Fibroblast of the conjunctiva (primary cell): Measurements from ENCODE around the gene MAN1B1.

Source experiments
- DNase-seq: peaks from one replicate; pipeline ENCODE4 v3.0.0-alpha.2; 2010; ENCODE audit warnings: low read depth

MAN1B1 gene

GRCh38 chr9:137087409-137087925 is 682 bp downstream of the MAN1B1 start:
- DNase-seq = no peak

DNA sequence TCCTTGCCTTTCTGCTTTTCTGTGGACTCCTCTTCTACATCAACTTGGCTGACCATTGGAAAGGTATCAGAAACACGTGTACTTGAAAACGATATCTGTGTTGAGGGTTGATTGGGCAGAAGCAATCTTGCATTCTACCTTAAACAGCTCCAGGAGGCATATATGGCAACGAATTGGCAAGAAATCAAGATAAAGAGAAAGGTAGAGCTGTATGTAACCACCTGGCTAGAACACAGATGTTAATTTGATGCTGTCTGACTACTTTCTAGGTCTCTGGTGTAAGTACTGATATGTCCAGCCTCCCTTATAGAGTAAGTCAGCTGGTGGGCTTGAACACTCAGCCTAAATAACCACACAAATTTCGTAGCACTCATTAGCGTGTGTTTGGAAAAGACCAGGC is 1.3 kb downstream of the MAN1B1 start:
- no peak for DNase-seq

DNA sequence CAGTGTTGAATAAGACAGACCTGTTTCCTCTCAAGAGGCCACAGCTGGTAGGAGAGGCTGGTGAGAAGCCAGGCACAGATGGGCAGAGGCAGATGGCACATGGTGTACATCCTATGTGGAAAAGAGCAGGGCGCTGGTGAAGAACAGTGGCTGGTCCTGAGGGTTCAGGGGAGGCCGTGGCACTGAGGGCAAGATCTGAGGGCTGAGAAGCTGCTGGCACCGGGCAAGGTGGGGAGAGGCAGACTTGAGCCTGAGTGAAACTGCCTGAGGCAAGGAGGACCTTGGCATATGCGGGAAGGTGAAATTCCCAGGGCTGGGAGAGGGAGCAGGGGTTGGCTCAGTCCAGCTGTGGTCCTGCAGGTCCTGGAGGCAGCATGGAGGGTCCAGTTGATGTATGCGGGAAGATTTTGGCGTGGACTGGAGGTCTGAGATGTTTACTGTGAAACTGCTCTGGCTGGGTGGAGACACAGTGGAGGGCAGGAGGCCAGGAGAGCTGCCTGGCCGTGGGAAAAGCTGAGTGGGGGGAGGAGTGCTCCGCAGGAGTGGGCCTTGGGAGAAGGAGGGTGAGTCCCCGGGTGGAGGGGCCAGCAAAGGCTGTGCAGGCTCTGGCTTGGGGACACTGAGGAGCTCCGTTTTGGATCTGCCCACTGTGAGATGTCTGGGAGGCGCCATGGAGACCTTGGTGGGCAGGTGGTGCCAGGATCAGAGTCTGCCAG is 2.6 kb downstream of the MAN1B1 start:
- DNase-seq = no peak

DNA sequence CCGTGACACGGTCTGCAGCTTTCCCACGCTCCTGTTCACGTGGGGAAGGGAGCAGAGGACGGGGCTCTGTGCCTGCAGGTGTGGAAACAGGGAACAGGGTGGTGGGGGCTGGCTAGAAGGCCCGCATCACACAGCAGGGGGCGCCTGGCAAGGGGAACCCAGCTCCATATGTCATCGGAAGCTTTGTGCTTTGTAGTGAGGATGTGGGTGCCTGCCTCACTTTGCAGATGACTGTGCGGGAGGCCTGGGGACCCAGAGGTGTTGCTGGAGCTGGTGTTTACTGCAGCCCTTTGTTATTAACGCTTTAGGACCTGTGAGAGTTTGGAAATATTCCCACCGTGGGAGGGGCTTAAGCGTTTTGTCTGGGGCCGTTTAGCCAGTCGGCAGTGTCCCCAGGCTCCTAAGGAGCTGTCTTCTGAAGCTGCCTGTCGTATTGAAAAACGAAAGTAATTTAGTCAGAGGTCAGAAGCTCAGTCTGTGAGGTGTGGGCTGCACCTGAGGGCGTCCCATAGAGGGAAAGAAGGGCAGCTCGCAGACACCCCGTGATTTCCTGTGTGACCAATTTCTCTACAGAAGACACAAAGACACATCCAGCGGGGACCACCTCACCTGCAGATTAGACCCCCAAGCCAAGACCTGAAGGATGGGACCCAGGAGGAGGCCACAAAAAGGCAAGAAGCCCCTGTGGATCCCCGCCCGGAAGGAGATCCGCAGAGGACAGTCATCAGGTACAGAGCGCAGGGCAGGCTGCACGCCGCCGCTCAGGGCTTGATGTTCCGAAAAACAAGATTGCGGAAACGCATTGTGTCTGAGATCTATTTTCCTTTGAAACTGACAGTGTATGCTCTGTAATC is 9.1 kb downstream of the MAN1B1 start:
- DNase-seq = no peak

- DNase-seq = no peak
Measured at GRCh38 chr9:137096785-137097546, 10.2 kb downstream of the MAN1B1 start.

GRCh38 chr9:137097761-137098462 is 11.1 kb downstream of the MAN1B1 start:
- DNase-seq = no peak

GRCh38 chr9:137099231-137099630 is 12.4 kb downstream of the MAN1B1 start:
- DNase-seq = no peak

GRCh38 chr9:137103206-137103999 is 16.6 kb downstream of the MAN1B1 start:
- DNase-seq = no peak

DNA sequence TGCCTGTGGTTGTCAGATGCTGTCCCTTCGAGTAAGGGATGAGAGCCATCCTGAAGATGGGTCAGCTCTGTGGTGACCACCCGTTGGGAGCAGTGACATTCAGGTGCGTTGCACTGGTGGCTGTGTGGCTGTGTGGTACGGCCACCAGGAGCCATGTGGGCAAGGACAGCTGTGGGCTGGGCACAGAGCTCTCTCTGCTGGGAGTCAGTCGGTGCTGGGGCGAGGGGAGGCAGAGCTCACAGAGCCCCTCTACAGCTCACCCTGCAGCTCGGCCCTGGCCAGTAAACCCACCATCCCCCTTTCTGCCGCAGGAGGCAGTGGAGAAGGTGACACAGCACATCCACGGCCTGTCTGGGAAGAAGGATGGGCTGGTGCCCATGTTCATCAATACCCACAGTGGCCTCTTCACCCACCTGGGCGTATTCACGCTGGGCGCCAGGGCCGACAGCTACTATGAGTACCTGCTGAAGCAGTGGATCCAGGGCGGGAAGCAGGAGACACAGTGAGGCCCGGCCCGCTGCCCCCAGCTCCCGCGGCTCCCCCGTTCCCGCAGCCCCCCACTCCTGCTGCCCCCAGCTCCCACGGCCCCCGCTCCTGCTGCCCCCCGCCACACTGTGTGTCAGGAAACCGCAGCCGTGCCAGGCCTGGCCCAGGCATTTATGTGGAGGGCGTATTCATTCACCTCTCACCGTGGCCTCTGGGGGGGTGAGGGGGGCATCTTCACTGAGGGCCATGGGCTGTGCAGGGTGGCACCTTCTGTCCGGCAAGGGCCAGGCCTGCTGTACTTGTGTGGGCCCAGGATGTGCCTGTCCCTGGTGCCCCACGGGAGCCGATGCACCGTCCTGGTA is 19.3 kb downstream of the MAN1B1 start:
- DNase-seq = no peak

GRCh38 chr9:137106662-137107250 is 20.0 kb downstream of the MAN1B1 start:
- DNase-seq = no peak

DNA sequence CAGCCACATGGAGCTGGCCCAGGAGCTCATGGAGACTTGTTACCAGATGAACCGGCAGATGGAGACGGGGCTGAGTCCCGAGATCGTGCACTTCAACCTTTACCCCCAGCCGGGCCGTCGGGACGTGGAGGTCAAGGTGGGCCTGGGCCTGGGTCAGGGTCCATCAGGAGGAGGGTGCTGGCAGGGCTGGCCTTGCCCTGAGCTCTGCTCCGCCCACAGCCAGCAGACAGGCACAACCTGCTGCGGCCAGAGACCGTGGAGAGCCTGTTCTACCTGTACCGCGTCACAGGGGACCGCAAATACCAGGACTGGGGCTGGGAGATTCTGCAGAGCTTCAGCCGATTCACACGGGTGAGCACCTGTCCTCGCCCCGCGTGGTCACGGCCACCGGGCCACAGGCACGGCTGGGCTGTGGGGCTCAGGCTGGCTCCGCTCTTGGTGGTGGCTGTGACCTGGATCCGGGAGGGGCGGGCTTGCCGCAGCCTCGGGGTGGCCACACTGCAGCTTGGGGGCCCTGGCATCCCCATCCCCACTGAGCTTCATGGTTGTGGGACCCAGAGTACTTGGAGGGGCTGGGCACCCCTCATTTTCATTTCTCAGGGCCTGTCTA is 20.6 kb downstream of the MAN1B1 start:
- DNase-seq = no peak

DNA sequence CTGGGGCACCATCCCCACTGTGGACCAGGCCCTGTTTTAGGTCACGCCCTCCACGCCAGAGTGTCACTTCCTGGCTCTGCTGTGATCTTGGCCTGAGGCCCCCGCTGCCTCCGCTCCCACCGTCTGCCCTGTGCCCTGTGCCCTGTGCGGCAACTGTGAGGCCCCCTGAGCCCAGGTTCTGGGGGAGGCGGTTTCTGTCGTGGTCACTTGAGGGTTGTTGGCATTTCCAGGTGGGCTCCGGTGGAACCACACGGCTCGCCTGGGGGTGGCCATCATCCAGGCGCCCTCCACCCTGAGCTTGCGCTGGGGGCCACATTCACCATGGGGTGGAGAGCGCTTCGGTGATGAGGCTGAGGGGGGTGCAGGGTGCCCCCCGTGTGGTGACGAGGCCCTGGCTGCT is 21.2 kb downstream of the MAN1B1 start:
- DNase-seq = no peak

GRCh38 chr9:137108608-137109249 is 21.9 kb downstream of the MAN1B1 start:
- no peak for DNase-seq

DNA sequence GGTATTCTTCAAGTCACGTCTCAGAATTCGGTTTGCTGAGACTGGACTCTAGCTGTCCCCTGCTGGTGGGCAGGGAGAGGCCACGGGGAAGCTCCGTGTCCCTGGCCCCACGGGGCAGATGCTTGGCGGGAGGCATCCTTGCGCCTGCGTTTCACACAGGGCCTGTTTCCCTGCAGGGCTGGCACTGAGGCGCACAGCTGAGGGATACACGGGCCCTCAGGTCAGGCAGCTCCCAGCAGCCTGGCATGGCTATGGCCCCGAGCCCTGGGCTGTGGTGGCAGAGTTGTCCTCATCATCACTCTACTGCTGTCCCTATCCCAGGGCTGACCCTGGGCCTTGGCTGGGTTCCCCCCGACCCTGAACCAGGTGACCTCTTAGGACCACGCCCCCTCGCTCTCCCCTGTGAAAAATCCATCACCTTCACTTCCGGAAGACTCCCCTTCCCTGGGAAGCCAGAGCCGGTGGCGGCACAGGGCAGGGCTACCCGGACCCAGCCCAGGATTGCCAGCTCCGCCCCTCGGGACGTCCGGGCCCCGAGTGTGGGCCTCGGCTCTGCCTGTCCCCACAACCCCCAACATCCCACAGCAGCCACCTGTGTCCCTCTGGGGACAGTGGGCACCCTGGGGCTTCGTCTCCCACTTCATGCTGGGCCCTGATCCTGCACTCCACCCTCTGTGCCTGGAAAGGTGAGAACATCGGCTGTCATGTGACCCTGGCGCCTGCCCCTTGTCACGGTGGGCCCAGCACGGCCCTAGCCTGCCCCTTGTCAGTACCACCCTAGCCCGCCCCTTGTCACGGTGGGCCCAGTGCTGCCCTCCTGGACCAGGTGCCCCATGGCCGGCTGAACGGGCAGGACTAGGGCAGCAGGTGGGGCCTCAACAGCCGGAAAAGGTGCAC is 22.7 kb downstream of the MAN1B1 start:
- DNase-seq = no peak

DNA sequence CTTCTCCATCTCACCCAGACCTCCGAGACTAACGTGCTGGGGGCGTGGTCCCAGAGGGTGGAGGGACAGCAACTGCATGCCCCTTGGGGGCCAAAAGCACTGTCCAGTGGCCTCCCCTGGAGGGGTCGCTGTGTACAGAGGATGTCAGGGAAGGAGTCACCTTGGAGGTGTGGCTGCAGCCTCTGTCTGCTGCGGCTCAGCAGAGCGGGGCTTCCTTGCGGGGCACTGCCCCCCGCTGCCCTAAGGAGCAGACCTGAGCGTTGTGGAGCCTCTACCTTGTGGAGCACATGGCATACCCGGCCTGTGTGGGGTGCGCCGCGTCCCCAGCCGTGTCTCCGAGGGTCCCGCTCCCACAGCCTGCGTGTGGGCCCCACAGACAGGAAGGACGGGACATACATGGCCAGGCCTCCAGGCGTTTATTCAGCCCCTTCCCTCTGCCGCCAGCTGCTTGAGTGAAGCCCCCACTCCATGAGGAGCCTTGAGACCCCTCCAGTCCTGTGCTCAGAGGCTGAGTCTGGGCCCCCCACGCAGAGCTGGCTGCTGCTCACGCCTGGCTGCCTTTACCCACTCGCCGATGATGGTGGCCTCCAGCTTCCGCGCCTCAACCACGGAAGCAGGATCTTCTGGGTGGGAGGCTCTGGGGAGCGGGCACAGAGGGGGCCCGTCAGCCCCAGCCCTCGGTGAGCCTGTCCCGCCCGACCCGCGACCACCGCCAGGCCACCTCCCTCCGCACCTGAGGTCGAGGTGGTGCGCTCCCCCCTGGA is 23.5 kb downstream of the MAN1B1 start:
- DNase-seq = no peak

- no peak for DNase-seq
Measured at GRCh38 chr9:137110911-137111787, 24.4 kb downstream of the MAN1B1 start.
